HG03060 (cell line): ENCODE results near the gene SREK1IP1.

Experiments used
- ATAC-seq: cut with Tn5 transposase; IDR thresholded peaks from one replicate; pipeline ENCODE4 v1.9.1; 2021; ENCODE audit warnings: low read depth, moderate number of reproducible peaks; ENCODE audit not compliant: unreplicated experiment

The SREK1IP1 gene

DNA sequence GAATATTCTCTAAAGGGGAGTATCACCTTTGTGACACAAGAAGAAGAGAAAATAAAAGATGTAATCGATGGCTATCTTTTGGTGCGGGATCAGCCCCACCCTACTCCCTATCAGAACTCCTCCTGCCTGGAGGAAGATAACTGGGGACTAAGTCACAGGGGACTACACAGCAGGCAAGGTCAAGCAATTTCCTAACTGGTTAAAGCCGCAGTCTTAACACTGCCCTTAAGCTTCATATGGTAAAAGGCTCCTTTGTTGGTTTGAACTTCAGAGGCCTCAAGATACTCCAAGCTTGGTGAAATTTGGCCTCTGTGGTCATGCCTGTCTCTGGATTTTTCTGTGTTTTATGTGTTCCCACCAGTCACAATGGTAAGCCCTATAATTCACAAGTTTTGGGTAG lies 79.5 kb downstream of the SREK1IP1 start:
- no peak for ATAC-seq

DNA sequence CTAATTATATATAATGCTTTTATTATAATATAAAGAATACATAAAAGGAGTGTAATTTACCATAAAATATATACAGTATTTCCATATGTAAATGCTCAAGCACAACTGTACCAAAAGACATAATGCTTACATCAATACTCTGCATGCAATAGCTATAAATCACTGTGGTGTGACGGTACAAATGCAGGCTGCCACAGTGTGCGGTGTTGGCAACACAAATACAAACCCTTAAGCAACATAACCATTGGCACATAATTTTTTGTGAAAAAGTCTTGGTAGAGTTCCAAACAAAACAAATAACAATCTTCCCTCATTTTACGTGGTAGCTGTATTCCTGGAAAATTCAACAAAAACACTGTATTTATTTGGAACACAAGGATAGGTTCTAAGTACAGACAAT lies 80.1 kb downstream of the SREK1IP1 start:
- no peak for ATAC-seq

DNA sequence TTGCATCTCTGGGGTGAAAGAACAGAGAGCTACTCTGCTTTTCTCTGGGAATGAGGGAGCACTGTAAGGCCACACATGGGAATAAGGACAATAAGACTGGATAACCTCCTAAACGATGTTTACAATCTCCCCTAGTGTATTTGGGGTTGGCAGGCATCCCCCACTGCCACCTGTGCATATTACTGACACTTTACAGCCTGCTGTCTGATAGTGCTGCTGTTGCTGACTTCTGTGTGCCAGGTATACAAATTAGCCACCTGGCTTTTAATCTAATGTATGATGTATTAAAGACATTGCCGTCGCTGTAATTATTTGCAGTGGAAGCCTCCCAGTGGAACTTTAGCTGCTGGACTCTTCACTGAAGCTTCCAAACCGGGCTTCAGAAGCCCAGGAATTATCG lies 82.6 kb downstream of the SREK1IP1 start:
- no peak for ATAC-seq

DNA sequence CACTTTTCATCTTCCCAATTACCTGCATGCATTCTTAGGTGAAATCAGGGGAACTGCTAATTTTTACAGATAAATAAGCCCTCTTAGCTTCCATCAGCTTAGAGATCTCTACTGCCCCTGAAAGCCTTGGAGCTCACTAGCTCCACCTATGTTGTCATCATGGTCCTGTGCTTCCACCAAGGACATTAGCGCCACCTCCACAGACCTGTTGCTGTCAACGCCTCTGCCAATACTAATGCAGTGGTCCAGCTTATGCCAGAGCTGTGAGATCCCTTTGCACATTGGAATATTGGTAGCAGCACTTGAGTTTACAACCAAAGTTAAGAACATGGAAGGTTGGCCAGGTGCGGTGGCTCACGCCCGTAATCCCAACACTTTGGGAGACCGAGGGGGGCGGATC lies 85.9 kb downstream of the SREK1IP1 start:
- ATAC-seq: no peak

DNA sequence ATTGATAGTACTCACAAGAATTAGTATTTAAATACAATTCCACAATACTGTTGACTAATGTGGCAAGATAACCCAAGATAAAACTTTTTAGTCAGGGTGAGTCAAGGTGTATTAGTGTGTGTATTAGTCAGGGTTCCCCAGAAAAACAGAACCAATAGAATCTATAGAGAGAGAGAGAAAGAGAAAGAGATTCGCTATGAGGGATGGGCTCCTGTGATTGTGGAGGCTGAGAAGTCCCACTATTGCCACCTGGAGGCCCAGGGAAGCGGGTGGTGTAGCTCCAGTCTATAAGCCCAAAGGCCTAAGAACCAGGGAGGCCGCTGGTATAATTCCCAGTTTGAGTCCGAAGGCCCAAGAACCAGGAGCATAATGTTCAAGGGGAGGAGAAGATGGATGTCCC lies 88.2 kb downstream of the SREK1IP1 start:
- ATAC-seq: no peak

DNA sequence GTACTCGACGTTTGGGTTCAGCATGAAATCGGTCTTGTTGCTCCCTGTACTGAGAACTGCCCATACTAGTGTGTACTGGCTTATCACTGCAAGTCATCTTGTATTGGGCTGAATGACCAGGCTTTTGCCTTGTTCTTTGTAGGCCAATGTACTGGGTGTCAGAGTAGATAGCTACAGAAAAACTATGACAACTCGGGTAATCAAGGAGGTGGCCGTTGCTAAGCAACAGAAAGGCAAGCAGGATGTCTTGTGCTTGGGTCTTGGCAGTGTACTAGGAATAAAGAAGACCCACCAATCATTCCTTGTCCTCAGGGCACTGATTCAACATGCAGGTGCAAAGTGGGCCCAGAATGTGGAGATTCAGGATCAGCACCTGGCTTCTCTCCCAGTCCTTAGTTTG lies 90.1 kb downstream of the SREK1IP1 start:
- no peak for ATAC-seq

DNA sequence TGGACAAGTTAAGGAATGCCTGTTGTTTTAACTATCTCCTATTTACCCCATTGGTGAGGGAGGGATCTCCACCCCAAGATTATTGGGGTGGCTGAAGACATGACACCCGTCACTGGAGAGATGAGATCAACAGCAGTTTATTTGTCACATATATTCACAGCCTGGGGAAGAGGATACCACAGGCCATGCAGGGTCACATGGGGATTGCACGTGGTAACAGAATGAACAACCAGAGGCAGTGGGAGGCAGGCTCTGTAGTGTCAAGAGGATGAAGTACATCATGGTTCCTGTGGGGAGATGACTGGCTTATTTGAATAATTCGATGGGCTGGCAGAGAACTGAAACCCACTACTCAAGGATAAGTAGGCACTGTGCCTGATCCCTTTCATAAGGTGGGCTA lies 96.8 kb downstream of the SREK1IP1 start:
- no peak for ATAC-seq

DNA sequence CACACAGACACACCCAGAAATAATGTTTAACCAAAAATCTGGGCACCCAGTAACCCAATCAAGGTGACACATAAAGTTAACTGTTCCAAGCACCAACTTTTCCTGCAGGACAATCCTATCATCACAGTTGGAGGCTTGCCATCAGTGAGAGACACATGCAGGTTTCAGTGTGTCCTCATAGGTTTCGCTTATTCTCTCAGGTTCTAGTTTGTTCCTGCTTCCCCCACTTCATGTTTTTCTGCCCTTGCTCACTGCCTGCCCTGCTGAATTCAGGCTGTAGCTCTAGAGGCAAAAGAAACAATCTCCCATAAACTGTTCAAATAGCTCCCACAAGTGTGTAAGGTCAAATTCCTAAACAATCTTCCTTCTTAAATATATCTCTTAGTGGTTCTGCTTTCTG lies 98.2 kb downstream of the SREK1IP1 start:
- no peak for ATAC-seq
